NCI-H2227 treated with DMSO at 0.1 percent for 48 hours (cell line): ENCODE data around the gene CAPN5.

ENCODE experiments used
- DNase-seq: peaks from one replicate; lab custom pipeline; 2025; lab: John Stamatoyannopoulos, UW

CAPN5 gene

GRCh38 chr11:77135069-77135468 lies 68.3 kb downstream of the CAPN5 start:
- DNase-seq = no peak

GRCh38 chr11:77136074-77136473 lies 69.3 kb downstream of the CAPN5 start:
- no peak for DNase-seq

- no peak for DNase-seq
These were observed 70.1 kb downstream of the CAPN5 start for GRCh38 chr11:77136784-77137420.

GRCh38 chr11:77137421-77137820 lies 70.7 kb downstream of the CAPN5 start:
- DNase-seq = no peak

- DNase-seq = no peak
These were observed 71.4 kb downstream of the CAPN5 start for GRCh38 chr11:77138106-77138649.

- no peak for DNase-seq
These were observed 72.4 kb downstream of the CAPN5 start for GRCh38 chr11:77139201-77139600.

GRCh38 chr11:77140231-77140851 lies 73.6 kb downstream of the CAPN5 start:
- no peak for DNase-seq

- no peak for DNase-seq
These were observed 74.3 kb downstream of the CAPN5 start for GRCh38 chr11:77141034-77141433.

- no peak for DNase-seq
These were observed 74.7 kb downstream of the CAPN5 start for GRCh38 chr11:77141475-77141874.

- DNase-seq = no peak
These were observed 75.6 kb downstream of the CAPN5 start for GRCh38 chr11:77142091-77142975.

- DNase-seq = no peak
These were observed 76.7 kb downstream of the CAPN5 start for GRCh38 chr11:77143405-77144020.

- no peak for DNase-seq
These were observed 77.6 kb downstream of the CAPN5 start for GRCh38 chr11:77144196-77144856.

GRCh38 chr11:77144857-77145428 lies 78.2 kb downstream of the CAPN5 start:
- DNase-seq = no peak

- no peak for DNase-seq
These were observed 79.7 kb downstream of the CAPN5 start for GRCh38 chr11:77146261-77147035.

GRCh38 chr11:77147036-77147315 lies 80.2 kb downstream of the CAPN5 start:
- no peak for DNase-seq

- DNase-seq = no peak
These were observed 81.0 kb downstream of the CAPN5 start for GRCh38 chr11:77147668-77148321.

- no peak for DNase-seq
These were observed 82.4 kb downstream of the CAPN5 start for GRCh38 chr11:77148963-77149715.

- DNase-seq = no peak
These were observed 83.1 kb downstream of the CAPN5 start for GRCh38 chr11:77149716-77150392.

GRCh38 chr11:77150836-77151235 lies 84.1 kb downstream of the CAPN5 start:
- DNase-seq = no peak
